Erythroblast (primary cell): ENCODE measurements around the gene TMPRSS13.
"Not testable (repeated sequence)": the region's sequence is repeated elsewhere in the genome, so short reads cannot be mapped to it uniquely, and the experiment has no call there.

Experiments used
- DNase-seq, 2 experiments: peaks; one replicate each; lab custom pipeline; 2025; lab: John Stamatoyannopoulos, UW
- GATA1 ChIP-seq: IDR thresholded peaks from 2 replicates; pipeline ENCODE4 v1.6.1; 2011; ENCODE audit warnings: low read depth, mild to moderate bottlenecking, control low read depth, low read length, moderate library complexity
- POLR2A ChIP-seq: IDR thresholded peaks from 2 replicates; pipeline ENCODE4 v1.6.1; 2011; ENCODE audit warnings: mild to moderate bottlenecking, low read length

TMPRSS13 gene

DNA sequence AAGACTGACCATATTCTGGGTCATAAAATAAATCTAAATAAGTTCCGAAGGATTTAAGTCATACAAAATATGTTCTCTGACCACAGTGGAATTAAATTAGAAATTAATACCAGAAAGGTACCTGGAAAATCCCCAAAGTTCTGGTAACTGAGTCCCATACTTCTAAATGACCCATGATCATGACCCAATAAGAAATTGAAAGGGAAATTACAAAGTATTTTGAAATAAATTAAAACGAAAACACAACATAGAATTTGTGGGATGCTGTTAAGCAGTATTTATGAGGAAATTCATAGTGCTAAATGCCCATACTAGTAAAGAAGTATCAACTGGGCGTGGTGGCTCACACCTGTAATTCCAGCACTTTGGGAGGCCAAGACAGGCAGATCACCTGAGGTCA is 33.6 kb upstream of the TMPRSS13 start:
- DNase-seq: no peak
- no peak for TF ChIP-seq POLR2A

GRCh38 chr11:117961896-117962295 is 32.7 kb upstream of the TMPRSS13 start:
- DNase-seq: no peak
- TF ChIP-seq POLR2A: no peak
- TF ChIP-seq GATA1: no peak

DNA sequence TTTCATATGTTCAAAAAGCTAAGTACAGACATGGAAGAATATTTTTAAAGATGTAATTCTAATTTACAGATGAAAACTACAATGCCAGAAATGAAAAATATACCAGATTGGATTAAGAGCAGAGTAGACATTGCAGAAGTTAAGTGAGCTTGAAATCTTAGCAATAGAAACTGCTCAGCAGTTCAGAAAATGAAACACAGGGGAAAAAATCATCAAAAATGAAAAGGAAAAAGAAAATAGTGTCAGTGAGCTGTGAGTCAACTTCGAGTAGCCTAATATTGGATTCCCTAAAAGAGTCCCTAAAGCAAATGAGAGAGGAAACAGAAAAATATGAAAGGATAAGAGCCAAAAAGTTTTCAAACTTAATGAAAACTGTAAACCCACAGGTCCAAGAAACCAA is 31.2 kb upstream of the TMPRSS13 start:
- TF ChIP-seq POLR2A (no peak), GATA1 (no peak)

GRCh38 chr11:117959438-117960149 is 30.4 kb upstream of the TMPRSS13 start:
- TF ChIP-seq POLR2A: no peak
- TF ChIP-seq GATA1: no peak
- DNase-seq: no peak

More for the DNA sequence above, 31.2 kb upstream of the TMPRSS13 start:
- no peak for DNase-seq

DNA sequence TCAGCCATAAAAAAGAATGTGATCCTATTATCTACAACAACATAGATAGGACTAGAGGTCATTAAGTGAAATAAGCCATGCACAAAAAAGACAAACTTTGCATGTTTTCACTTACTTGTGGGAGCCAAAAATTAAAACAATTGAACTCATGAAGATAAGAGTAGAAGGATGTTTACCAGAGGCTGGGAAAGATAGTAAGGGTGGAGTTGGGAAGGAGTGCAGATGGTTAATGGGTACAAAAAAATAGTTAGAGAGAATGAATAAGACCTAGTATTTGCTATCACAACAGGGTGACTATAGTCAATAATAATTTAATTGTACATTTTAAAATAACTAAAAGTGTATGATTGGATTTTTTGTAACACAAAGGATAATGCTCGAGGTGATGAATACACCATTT is 29.7 kb upstream of the TMPRSS13 start:
- no peak for DNase-seq
- no peak for TF ChIP-seq GATA1
- no peak for TF ChIP-seq POLR2A

- no peak for DNase-seq
- TF ChIP-seq GATA1 (no peak), POLR2A (no peak)
Measured at GRCh38 chr11:117953024-117953671, 23.9 kb upstream of the TMPRSS13 start.

GRCh38 chr11:117950993-117951961 is 22.1 kb upstream of the TMPRSS13 start:
- no peak for DNase-seq
- TF ChIP-seq POLR2A (no peak), GATA1 (no peak)

- TF ChIP-seq GATA1: no peak
- TF ChIP-seq POLR2A: no peak
- DNase-seq: peak in 1 of 2 experiments; percentile 6
Measured at GRCh38 chr11:117950301-117950700, 21.1 kb upstream of the TMPRSS13 start.

DNA sequence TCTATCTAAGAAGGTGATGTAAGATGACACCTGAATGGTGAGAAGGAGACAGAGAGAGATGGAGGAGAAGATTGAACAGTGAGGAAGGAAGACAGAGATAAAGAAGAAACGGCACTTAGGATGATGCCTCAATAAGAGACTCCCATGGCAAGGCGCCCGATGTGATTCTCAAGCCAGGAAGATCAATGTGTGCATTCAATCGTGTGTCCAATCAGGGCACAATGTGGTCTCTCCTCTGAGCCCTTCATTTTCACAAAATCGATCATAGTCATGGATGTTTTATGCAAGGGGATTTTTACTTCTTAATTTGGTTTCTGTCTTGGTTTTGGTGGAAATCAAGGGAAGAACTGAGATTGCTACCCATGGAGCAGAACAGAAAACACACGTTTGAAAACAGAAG is 19.9 kb upstream of the TMPRSS13 start:
- TF ChIP-seq POLR2A (no peak), GATA1 (no peak)
- DNase-seq: no peak

- not testable (repeated sequence) for DNase-seq
Measured at GRCh38 chr11:117948466-117948865, 19.3 kb upstream of the TMPRSS13 start.

GRCh38 chr11:117947751-117948150 is 18.5 kb upstream of the TMPRSS13 start:
- not testable (repeated sequence) for DNase-seq

DNA sequence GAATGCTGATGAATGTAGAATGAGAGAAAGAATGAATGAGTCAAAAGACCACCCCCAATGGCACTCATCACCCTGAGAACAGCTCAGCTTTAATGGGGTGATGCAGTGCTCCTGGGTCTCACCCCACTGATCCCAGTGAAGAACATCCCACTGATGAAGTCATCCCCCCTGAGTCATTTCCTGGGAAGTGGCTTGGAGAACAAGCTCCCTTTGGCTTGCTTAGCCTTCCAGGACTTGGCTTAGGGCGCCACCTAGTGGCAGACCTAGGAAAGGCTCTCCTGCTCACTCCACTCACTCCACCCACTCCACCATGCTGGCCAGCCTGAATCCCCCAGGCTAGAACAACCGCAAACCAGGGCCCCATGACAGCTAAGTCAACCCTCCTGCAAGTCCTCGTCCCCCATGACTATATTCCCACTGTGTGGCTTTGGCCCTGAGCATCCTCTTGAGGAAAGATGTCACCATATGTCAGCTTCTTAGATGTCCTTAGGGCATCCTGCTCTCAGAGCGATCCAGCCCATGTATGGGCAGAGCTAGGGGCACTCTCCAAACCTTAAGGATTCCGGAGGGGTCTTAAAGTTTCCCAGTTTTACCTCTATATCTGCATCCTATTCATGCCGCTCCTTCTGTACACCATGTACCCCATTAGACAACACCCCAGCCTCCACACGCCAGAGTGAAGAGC is 17.8 kb upstream of the TMPRSS13 start:
- peak; percentile 59 to 85 for DNase-seq

DNA sequence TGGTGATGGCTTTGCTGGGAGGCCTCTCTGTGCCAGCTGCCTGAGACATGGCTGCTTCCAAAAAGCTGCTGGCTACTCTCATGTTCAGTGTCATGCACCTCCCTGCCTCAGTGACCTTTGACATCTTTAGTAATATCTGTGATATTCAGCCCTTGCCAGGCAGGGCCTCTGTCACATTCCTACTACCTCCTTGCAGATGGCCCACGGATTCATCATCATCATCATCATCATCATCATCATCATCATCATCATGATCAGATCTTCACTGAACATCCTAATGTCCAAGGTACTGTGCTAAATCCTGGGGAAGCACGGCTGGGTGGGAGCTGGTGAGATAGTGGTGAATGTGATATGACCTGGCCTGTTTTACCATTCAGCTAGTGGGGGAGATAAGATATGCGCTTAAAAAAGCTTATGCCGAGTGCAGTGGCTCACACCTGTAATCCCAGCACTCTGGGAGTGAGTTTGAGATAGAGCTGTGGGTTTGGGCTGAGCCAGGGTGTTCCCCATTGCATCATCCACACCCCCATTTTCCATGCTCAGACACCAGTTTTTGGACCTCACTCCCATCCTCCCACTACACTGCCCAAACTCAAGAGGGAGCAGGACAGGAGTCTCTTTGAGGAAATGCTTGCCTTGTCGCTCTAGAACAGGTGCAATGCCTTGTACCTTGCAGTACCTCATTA is 17.1 kb upstream of the TMPRSS13 start:
- no peak for TF ChIP-seq GATA1
- TF ChIP-seq POLR2A: no peak
- no peak for DNase-seq

More for the DNA sequence above, 17.8 kb upstream of the TMPRSS13 start:
- TF ChIP-seq POLR2A: no peak
- no peak for TF ChIP-seq GATA1
